Smooth muscle cell (in vitro differentiated cells): ENCODE results near the gene DESI1. TPM values are rescaled to one million over a fixed set of nuclear protein-coding genes. Genes with fewer than 3 reads are reported as not detected.
A peak's percentile ranks its signal among the peaks of the same experiment; 100 is the strongest.
"Not testable (repeated sequence)": the region's sequence is repeated elsewhere in the genome, so short reads cannot be mapped to it uniquely, and the experiment has no call there.

Experiments used
- DNase-seq: peaks from one replicate; lab custom pipeline; 2025; ENCODE audit not compliant: unreplicated experiment; lab: John Stamatoyannopoulos, UW
- H2AFZ ChIP-seq: fragments of 200-600 bp; sonication (generic); 2 replicates; pipeline ENCODE4 v1.6.0; 2016; ENCODE audit warnings: antibody characterized with exemption, low read depth, mild to moderate bottlenecking
- H3F3A ChIP-seq: fragments of 200-600 bp; sonication (generic); 2 replicates; pipeline ENCODE4 v1.6.0; 2017; ENCODE audit warnings: antibody characterized with exemption, low read depth
- H3K27ac ChIP-seq: fragments of 200-600 bp; sonication (generic); 2 replicates; pipeline ENCODE4 v1.5.1; 2016; ENCODE audit warnings: low read depth, mild to moderate bottlenecking
- H3K27me3 ChIP-seq: fragments of 200-600 bp; sonication (generic); 2 replicates; pipeline ENCODE4 v1.6.1; 2016; ENCODE audit warnings: low read depth, mild to moderate bottlenecking
- H3K36me3 ChIP-seq: fragments of 200-600 bp; sonication (generic); 2 replicates; pipeline ENCODE4 v1.5.1; 2016; ENCODE audit warnings: low read depth
- H3K4me1 ChIP-seq: fragments of 200-600 bp; sonication (generic); 2 replicates; pipeline ENCODE4 v1.5.1; 2016; ENCODE audit warnings: low read depth
- H3K4me2 ChIP-seq: fragments of 200-600 bp; sonication (generic); 2 replicates; pipeline ENCODE4 v1.6.0; 2016; ENCODE audit warnings: mild to moderate bottlenecking
- H3K4me3 ChIP-seq: fragments of 200-600 bp; sonication (generic); 2 replicates; pipeline ENCODE4 v1.5.1; 2016; ENCODE audit warnings: mild to moderate bottlenecking
- H3K79me2 ChIP-seq: fragments of 200-600 bp; sonication (generic); 2 replicates; pipeline ENCODE4 v1.6.0; 2016; ENCODE audit warnings: low read depth, mild to moderate bottlenecking
- H3K9ac ChIP-seq: fragments of 200-600 bp; sonication (generic); 2 replicates; pipeline ENCODE4 v1.6.0; 2016; ENCODE audit warnings: low read depth
- H3K9me3 ChIP-seq: fragments of 200-600 bp; sonication (generic); replicated peaks from 2 replicates; pipeline ENCODE4 v1.5.1; 2016; ENCODE audit warnings: low read depth
- H4K20me1 ChIP-seq: fragments of 200-600 bp; sonication (generic); 2 replicates; pipeline ENCODE4 v1.6.0; 2016; ENCODE audit warnings: low read depth
- WGBS: methylation state at CpG from one replicate; pipeline ENCODE4 v1.1.7; 2016; ENCODE audit warnings: low lambda C conversion rate; 5-methylcytosine and 5-hydroxymethylcytosine counted together
- polyA plus RNA-seq: library from polyadenylated mRNA; unstranded; fragments of >200 nt; fragmentation: Nextera tagmentation; extraction: Ambion mirVana; gene quantifications from 2 replicates; pipeline ENCODE4 v1.2.1, GENCODE V29; 2016
- total RNA-seq: library from RNA; depleted of rRNA; stranded (reverse); fragments of >200 nt; gene quantifications from 2 replicates; pipeline ENCODE4 v1.2.3, GENCODE V29; 2014
- TF ChIP-seq, protein P1 (sequence below): fragments of 200-600 bp; sonication (generic); IDR thresholded peaks from 2 replicates; pipeline ENCODE4 v1.5.1; 2017; ENCODE audit warnings: borderline replicate concordance, mild to moderate bottlenecking, antibody characterized with exemption; ENCODE audit not compliant: insufficient read depth, poor library complexity, severe bottlenecking

The DESI1 gene
- total and polyA plus RNA-seq, 2 experiments from 2014 or later: 14.3 to 16.9 TPM

DNA sequence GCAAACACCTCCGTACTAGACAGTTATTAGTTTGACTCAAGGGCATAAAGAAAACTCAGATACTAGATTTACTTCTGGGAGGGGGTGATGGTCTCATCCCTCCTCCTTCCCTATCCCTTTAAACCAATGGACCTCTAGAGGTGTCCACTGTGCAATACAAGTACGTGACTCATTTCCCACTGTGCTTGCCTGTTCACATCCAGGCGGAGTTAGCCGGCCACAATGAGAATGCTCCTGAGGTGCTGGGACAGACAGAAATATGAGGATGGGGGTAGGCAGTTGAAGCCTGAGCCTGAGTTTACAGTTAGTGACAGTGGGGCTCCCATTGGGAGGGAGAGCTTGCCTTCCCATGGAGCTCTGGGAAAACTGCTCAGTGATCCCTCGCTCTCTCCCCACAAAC lies 22.8 kb downstream of the DESI1 start:
- 47% methylated on average over 5 of the region's 5 CpGs for WGBS
- peak overlapping the region; percentile 39 for H3K27ac ChIP-seq
- H3K9me3 ChIP-seq: no peaks in the 10 kb centered on the region
- no peaks in the 10 kb centered on the region for H3K79me2 ChIP-seq
- no peak overlapping the region for H2AFZ ChIP-seq
- DNase-seq: no peak
- no peak overlapping the region for H3K4me3 ChIP-seq
- TF ChIP-seq, protein P1, sequence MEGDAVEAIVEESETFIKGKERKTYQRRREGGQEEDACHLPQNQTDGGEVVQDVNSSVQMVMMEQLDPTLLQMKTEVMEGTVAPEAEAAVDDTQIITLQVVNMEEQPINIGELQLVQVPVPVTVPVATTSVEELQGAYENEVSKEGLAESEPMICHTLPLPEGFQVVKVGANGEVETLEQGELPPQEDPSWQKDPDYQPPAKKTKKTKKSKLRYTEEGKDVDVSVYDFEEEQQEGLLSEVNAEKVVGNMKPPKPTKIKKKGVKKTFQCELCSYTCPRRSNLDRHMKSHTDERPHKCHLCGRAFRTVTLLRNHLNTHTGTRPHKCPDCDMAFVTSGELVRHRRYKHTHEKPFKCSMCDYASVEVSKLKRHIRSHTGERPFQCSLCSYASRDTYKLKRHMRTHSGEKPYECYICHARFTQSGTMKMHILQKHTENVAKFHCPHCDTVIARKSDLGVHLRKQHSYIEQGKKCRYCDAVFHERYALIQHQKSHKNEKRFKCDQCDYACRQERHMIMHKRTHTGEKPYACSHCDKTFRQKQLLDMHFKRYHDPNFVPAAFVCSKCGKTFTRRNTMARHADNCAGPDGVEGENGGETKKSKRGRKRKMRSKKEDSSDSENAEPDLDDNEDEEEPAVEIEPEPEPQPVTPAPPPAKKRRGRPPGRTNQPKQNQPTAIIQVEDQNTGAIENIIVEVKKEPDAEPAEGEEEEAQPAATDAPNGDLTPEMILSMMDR: no peak
- H3K4me1 ChIP-seq: no peaks in the 10 kb centered on the region
- no peaks in the 10 kb centered on the region for H4K20me1 ChIP-seq
- H3K4me2 ChIP-seq: no peak overlapping the region
- no peak overlapping the region for H3K9ac ChIP-seq
- H3K36me3 ChIP-seq: no peaks in the 10 kb centered on the region
- no peaks in the 10 kb centered on the region for H3K27me3 ChIP-seq
- H3F3A ChIP-seq: peaks cover 6% of the 10 kb centered on the region

DNA sequence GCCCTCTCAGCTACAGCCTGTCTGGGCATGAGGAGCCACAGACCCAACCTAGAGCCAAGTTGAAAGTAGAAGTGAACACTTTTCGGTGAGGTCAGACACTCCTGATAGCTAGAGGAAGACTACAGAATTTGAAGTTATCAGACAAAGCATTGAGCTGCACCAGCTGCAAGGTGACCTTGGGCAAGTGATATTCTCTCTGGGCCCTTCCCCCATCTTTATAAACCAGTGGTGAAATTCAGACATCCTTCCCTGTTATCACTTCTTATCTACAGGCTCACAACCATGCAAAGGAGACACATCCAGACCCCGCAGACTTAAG lies 23.2 kb downstream of the DESI1 start:
- H3K4me3 ChIP-seq: no peak overlapping the region
- no peaks in the 10 kb centered on the region for H4K20me1 ChIP-seq
- H3K36me3 ChIP-seq: no peaks in the 10 kb centered on the region
- TF ChIP-seq, protein P1: no peak
- no peaks in the 10 kb centered on the region for H3K4me1 ChIP-seq
- H3K9ac ChIP-seq: no peak overlapping the region
- no peaks in the 10 kb centered on the region for H3K27me3 ChIP-seq
- no peak overlapping the region for H3K27ac ChIP-seq
- no peak for DNase-seq
- no peak overlapping the region for H3K4me2 ChIP-seq
- H3K79me2 ChIP-seq: no peaks in the 10 kb centered on the region
- peaks cover 6% of the 10 kb centered on the region for H3F3A ChIP-seq
- no peak overlapping the region for H2AFZ ChIP-seq
- WGBS: 64% methylated on average over 2 of the region's 2 CpGs
- H3K9me3 ChIP-seq: no peaks in the 10 kb centered on the region

DNA sequence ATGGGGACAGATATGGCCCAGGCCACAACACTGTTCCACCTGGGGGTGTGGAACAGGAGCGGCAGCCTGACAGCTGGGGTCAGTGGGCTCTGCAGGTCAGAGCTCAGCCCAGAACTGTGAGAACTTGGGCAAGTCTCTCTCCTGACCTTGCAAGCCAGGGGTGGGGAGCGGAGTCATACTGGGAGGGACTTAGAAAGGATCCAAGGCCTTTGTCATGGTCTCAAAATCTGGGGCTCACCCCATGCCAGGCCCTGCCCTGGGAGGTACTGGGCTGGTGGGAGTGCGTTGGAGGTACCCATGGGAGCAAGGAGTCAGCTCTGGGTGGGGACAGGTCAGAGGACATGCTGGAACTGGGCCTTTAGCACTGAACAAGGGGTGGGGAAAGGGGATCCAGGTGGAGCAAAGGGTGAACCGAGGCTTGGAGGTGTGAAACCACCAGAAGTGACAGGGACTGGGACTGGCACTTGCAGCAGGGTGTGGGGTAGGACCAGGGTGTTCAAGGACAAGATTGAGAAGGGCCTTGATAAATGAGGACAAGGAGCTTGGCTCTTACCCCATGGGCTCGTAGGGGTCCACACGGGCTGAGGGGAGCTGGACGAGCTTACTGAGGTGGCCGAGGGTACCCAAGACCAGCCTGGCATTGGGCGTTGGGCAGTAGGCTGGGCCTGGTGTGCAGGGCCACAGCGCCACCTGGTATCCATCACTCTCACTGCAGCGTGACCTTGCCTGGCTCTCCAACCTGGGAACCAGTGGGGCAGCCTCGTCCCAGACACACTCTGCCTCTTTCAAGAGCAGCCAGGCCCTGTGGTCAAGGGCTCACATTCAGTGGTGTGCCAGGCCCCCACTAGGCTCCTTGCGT lies 23.8 kb downstream of the DESI1 start:
- H3K27me3 ChIP-seq: no peaks in the 10 kb centered on the region
- H4K20me1 ChIP-seq: no peaks in the 10 kb centered on the region
- WGBS: 61% methylated on average over 12 of the region's 13 CpGs
- H3K36me3 ChIP-seq: no peaks in the 10 kb centered on the region
- H3K4me2 ChIP-seq: no peak overlapping the region
- H3K4me1 ChIP-seq: no peaks in the 10 kb centered on the region
- TF ChIP-seq, protein P1: peak; percentile 64
- H3K9me3 ChIP-seq: no peaks in the 10 kb centered on the region
- H3K79me2 ChIP-seq: no peaks in the 10 kb centered on the region
- H2AFZ ChIP-seq: no peak overlapping the region
- no peak overlapping the region for H3K4me3 ChIP-seq
- H3K27ac ChIP-seq: no peak overlapping the region
- no peak overlapping the region for H3K9ac ChIP-seq
- peaks cover 6% of the 10 kb centered on the region for H3F3A ChIP-seq
- DNase-seq: no peak

DNA sequence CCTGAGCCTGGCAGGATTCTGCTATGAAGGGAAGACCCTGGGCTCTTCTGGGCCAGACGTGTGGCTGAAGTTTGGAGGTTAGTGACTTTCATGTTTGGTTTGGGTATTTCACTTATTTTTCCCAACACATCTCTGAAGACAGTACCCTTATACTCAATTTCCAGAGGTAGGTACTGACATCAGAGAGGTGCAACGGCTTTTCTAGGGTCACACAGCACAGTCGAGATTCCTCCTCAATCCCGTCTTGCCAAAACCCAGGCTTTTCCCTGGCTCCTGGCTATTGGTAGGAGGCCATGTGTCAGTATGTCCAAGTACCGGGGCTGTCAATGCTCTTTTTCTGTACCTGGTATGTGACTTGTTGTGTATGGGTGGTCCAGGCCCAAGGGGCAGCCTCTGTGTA lies 25.1 kb downstream of the DESI1 start:
- no peaks in the 10 kb centered on the region for H4K20me1 ChIP-seq
- H3K4me1 ChIP-seq: no peaks in the 10 kb centered on the region
- TF ChIP-seq, protein P1: no peak
- no peak overlapping the region for H3K4me3 ChIP-seq
- H3K36me3 ChIP-seq: no peaks in the 10 kb centered on the region
- H3K4me2 ChIP-seq: no peak overlapping the region
- H3K27ac ChIP-seq: no peak overlapping the region
- no peaks in the 10 kb centered on the region for H3K9me3 ChIP-seq
- H3K9ac ChIP-seq: no peak overlapping the region
- DNase-seq: no peak
- peaks cover 6% of the 10 kb centered on the region for H3F3A ChIP-seq
- 96% methylated on average over 5 of the region's 5 CpGs for WGBS
- H2AFZ ChIP-seq: no peak overlapping the region
- H3K27me3 ChIP-seq: no peaks in the 10 kb centered on the region
- H3K79me2 ChIP-seq: no peaks in the 10 kb centered on the region

DNA sequence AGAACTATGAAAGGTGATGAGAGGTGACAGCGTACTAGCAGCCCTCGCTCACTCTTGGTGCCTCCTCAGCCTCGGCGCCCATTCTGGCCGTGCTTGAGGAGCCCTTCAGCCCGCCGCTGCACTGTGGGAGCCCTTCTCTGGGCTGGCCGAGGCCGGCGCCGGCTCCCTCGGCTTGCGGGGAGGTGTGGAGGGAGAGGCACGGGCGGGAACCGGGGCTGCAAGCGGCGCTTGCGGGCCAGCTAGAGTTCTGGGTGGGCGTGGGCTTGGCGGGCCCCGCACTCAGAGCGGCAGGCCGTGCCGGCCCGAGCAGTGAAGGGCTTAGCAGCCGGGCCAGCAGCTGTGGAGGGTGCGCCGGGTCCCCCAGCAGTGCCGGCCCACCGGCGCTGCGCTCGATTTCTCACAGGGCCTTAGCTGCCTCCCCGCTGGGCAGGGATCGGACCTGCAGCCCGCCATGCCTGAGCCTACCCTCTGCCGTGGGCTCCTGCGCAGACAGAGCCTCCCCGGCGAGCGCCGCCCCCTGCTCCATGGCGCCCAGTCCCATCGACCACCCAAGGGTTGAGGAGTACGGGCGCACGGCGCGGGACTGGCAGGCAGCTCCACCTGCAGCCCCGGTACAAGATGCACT lies 27.4 kb downstream of the DESI1 start:
- peaks cover 10% of the 10 kb centered on the region for H3K79me2 ChIP-seq
- not testable (repeated sequence) for H2AFZ ChIP-seq, H3K4me1 ChIP-seq, H3K4me3 ChIP-seq, H3K4me2 ChIP-seq, H3K36me3 ChIP-seq, H3K27ac ChIP-seq, DNase-seq, H3K9me3 ChIP-seq, H3K27me3 ChIP-seq, H3F3A ChIP-seq, H3K9ac ChIP-seq, H4K20me1 ChIP-seq
- WGBS: 99% methylated on average over 45 of the region's 51 CpGs
